NCI-H69 (cell line): ENCODE measurements around the gene IL20RA.

Source experiments
- DNase-seq: peaks from one replicate; lab custom pipeline; 2025; lab: John Stamatoyannopoulos, UW

IL20RA gene

DNA sequence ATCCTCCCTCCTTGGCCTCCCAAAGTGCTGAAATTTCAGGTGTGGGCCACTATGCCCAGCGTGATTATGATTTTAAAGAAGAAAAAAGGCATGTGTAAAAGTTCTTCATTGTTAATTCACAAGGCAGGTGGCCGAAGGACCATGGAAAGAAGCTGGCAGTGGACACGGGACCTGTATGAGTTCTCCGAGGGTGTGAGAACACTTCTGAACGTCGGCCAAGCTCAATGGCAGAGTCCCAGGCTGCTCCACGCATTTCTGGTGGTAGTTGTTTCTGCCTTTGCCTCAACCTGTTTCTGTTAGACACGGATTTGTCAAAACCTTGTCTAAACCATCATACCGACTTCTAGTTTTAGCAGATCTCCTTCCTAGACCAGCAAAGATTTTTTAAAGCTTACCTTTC is 36.6 kb downstream of the IL20RA start:
- DNase-seq: no peak

DNA sequence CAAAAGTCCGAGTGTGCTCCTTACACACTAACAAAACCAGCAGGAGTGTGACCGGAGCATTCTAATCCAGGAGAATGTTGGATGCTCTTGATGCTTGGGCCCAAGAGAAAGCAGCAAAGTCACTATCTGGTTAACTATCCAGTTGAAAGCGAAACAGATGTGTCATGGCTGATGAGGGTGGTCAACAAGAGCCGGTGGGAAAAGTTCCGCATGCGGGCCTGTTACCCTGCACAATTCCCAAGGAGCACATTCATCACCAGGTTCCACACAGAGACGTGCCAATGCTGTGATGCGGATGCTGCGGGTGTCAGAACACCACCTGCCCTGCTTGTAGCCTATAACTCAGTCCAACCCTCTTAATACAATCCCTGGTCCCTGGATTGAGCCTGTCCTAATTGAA is 38.7 kb downstream of the IL20RA start:
- no peak for DNase-seq

DNA sequence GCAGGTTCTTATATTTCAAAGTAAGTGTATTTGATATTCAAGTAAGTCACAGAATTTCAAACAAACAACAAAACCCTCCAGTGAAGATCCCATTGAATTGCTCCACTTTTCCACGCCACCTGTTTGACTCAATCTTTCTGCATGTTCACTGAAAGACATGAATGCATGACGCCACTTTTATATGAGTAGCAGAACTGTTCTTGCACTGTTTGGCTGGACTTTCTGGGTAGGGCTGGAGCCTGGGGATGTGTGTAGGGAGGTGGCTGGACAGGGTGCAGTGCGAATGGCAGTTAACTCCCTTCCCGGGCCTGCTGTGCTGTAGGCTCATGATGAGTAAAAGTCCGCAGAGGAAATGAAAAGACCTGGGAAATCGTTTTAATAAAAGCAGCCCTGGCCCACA is 39.7 kb downstream of the IL20RA start:
- DNase-seq: no peak

GRCh38 chr6:137002505-137002904 is 42.3 kb downstream of the IL20RA start:
- DNase-seq: no peak

GRCh38 chr6:137001977-137002302 is 42.8 kb downstream of the IL20RA start:
- DNase-seq: no peak

GRCh38 chr6:137001299-137001976 is 43.3 kb downstream of the IL20RA start:
- DNase-seq: peak; percentile 92

- DNase-seq: no peak
Observed at GRCh38 chr6:137000825-137001224, 43.9 kb downstream of the IL20RA start.

DNA sequence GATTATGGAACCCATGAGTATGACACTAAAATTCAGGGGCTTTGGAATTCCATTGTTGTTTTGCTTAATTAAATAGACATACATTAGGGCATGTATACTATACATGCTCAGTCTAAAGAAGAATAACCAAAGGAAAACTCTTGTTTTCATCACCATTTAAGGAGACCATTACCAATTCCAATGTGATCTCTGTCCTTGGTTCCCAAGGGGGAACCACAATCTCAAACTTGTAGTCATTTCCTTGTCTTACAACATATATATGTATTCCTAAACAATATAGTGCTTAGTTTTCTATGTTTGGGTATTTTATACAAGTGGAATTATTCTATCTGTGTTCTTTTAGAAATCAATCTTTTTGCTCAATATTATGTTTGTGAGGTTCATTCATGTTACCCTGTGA is 49.2 kb downstream of the IL20RA start:
- no peak for DNase-seq

- DNase-seq: peak; percentile 86
Observed at GRCh38 chr6:136994782-136995181, 50.0 kb downstream of the IL20RA start.

- DNase-seq: no peak
Observed at GRCh38 chr6:136992113-136992512, 52.7 kb downstream of the IL20RA start.

DNA sequence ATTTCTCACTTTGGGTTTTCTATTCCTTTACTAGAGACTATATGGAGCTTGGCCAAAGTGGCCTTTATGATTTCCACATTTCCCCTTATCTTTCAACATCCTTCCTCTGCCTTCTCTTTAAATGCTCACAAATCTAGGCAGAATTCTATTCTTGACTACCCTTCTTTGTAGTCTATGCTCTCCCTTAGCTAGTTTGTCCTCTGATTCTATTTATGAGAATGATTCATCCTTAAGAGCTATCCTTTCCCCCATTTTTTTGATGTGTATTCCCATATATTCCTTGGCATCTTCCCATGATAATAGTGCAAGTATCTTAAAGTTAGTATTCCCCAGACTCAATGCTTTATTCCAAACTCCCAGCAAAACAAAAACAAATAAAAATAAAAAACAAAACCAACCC is 53.1 kb downstream of the IL20RA start:
- no peak for DNase-seq

DNA sequence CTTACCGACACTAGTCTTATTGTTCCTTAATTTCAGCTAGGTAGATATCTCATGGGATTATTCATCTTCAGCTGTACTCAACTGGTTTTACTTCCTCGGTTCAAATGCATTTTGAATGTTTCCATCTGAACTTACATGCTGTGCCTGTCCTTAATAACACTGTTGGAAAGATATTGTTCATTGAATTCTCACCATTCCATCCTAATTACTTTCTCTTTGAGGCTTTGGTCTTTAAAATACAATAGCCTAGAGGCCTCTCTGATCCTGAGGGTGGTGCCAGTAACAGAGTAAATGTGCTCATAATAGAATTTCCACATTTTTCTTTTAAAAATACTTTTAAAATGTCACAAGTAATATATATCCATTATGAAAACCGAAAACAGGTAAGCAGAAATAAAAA is 54.0 kb downstream of the IL20RA start:
- DNase-seq: peak; percentile 84

- DNase-seq: no peak
Observed at GRCh38 chr6:136990242-136990578, 54.6 kb downstream of the IL20RA start.

DNA sequence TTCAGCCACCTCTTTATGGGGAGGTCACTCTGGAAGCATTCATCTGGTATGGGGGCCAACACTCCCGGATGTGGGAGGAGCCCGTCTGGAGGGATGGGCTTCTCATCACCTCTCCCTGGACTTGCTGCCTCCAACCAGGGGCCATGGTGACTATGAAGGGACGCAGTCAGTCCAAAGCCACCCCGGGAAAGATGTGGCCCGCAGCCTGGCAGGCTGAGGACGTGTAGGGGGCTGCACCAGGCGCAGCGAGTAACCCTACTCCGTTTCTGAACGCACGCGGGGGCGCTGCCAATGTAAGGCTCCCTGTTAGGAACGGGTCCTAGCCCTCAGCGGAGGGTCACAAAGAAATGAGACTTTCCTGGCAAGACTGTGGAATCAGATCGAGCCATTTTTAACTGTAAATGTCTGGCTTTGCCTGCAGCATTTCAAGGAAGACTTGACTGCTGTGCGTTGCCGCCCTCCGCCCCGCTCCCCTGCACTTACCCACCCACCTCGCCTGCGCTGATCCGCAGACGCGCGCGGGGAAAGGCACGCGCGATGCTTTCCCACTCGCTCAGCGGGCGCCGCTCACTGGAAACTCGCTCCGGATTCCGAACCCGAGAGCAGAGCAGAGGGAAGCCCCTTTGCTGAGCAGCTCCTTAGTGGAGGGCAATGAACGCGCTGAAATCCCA is 55.1 kb downstream of the IL20RA start:
- peak; percentile 89 for DNase-seq

GRCh38 chr6:136987526-136987925 is 57.2 kb downstream of the IL20RA start:
- DNase-seq: peak; percentile 73

DNA sequence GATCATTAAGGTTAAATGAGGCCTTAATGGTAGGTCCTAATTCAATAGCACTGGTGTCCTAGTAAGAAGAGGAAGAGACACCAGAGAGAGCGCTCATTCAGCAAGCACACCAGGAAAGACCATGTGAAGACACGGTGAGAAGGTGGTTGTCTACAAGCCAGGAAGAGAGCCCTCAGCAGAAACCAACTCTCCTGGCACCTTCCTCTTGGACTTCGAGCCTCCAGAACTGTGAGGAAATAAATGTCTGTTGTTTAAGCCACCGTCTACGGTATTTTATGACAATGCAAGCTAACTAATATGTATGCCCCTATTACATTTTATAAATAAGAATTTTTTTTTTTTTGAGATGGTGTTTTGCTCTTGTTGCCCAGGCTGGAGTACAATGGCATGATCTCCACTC is 59.3 kb downstream of the IL20RA start:
- no peak for DNase-seq

DNA sequence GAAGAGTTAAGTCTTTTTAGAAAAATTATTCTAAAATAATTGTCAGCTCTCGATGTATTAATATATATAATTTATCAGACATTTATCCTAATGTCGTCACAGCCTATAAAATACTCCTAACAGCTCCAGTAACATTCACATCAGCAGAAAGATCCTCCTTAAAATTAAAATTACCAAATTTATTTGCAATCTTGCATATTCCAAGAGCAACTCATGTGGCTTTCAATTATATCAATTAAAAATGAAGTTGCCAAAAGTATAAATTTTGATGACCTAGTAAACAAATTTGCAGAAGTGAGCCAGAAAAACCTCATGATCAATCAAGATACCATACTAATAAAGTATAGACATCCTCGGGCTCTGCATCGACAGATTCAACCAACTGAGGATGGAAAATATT is 60.2 kb downstream of the IL20RA start:
- no peak for DNase-seq

DNA sequence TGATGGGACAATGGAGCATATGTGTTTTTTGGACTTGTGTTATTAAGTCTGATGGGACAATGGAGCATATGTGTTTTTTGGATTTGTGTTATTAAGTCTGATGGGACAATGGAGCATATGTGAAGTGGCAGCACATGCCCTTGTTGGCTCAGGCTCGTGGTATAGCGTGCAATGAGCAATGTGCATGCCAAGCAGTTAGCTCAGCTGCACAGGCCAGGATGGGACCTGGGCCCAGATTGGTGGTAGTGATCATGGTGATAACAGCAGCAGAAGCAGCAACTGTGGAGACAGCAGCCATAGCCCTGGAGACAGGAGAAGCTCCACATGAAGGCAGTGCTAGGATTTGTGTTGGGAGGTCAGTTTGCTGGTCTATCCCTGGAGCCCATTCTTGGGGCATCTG is 61.1 kb downstream of the IL20RA start:
- no peak for DNase-seq

GRCh38 chr6:136982928-136983327 is 61.8 kb downstream of the IL20RA start:
- DNase-seq: no peak

- DNase-seq: peak; percentile 60
Observed at GRCh38 chr6:136980070-136980469, 64.7 kb downstream of the IL20RA start.

- DNase-seq: peak; percentile 35
Observed at GRCh38 chr6:136979206-136979605, 65.6 kb downstream of the IL20RA start.

DNA sequence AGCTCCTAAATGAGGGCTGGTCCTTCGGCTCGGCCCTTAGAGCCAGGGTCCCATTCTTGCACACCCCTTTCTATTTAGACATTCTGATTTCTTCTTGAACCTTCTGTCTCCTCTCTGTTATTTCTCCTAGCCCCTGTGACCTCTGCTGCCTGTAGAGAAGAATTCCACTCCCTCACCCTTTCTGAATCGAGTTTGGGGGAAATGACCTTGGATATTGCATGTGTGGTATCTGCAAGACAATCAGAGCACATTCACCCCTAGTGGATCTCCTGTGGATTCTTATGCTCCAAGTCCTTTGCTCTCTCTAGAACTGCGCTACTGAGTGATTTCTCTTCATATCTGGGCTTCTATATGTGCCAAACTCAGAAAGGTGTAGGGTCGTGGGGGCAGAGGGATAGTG is 67.7 kb downstream of the IL20RA start:
- no peak for DNase-seq

- no peak for DNase-seq
Observed at GRCh38 chr6:136975089-136975715, 69.6 kb downstream of the IL20RA start.

- peak; percentile 56 for DNase-seq
Observed at GRCh38 chr6:136973781-136974180, 71.0 kb downstream of the IL20RA start.
